ENCODE measurements around the gene BICDL2.
"Not testable (repeated sequence)": the region's sequence is repeated elsewhere in the genome, so short reads cannot be mapped to it uniquely, and the experiment has no call there.

The BICDL2 gene, protein sequence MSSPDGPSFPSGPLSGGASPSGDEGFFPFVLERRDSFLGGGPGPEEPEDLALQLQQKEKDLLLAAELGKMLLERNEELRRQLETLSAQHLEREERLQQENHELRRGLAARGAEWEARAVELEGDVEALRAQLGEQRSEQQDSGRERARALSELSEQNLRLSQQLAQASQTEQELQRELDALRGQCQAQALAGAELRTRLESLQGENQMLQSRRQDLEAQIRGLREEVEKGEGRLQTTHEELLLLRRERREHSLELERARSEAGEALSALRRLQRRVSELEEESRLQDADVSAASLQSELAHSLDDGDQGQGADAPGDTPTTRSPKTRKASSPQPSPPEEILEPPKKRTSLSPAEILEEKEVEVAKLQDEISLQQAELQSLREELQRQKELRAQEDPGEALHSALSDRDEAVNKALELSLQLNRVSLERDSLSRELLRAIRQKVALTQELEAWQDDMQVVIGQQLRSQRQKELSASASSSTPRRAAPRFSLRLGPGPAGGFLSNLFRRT

DNA sequence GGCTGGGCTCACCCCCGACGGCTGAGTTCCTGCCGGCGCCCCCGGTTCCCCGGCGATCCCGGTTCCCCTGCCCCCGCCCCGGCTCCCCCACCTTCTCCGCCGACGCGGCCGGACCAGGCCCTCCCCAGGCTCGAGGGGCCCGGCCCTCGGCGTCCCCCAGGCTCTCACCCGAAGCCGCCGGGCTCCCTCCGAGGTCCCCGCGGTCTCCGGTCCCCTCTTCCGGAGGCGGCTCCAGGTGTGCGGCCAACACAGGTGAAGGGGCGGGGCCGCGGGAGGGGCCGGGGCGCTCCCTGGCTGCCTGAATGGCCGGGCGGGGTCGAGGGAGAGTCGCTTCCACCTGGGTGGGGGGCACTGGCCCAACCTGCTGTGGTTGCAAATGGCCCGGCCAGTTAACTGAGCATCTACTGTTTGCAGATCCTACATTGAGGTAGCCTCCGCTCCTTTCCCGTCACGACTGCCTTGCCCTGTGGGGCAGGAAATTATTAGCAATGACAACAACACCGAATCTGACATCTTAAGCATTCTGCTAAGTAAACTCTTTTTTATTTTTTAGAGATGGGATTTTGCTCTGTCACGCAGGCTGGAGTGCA is at the start of gene BICDL2:
TSS of gene BICDL2 (minus strand) at position 219 of the 590 bp plus-strand sequence. CDS start 1,448 bp downstream, outside the sequence.
- in situ Hi-C loops (cut with HindIII; ENCODE audit: low sequenced_read_pairs), result no loop called here

DNA sequence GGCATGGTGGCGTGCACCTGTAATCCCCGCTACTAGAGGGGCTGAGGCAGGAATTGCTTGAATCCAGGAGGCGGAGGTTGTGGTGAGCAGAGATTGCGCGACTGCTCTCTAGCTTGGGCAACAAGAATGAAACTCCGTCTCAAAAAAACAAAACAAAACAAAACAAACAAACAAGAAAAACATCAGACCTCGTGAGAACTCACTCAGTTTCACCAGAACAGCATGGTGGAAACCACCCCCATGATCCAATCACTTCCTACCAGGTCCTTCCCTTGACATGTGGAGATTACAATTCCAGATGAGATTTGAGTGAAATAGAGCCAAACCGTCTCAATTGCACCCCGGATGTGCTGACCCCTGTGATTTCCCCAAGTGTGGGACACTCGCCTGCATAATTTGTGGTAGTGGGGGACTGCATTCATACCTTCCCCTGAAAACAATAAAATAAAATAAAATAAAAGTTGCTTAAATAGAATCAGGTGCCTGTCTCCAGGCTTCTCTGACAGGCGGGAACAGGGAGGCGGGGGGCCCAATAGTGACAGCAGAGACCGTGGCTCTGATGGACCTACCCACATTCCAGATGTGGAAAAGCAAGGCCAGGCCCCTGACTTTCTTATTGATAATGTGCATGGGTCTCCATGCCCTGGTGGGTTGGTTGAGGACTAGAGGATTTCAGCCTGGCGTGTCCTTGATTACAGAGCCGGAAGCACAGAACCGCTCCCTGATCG is 49.3 kb upstream of the BICDL2 start:
- in situ Hi-C loops (cut with HindIII; ENCODE audit: low sequenced_read_pairs), result no loop called here

DNA sequence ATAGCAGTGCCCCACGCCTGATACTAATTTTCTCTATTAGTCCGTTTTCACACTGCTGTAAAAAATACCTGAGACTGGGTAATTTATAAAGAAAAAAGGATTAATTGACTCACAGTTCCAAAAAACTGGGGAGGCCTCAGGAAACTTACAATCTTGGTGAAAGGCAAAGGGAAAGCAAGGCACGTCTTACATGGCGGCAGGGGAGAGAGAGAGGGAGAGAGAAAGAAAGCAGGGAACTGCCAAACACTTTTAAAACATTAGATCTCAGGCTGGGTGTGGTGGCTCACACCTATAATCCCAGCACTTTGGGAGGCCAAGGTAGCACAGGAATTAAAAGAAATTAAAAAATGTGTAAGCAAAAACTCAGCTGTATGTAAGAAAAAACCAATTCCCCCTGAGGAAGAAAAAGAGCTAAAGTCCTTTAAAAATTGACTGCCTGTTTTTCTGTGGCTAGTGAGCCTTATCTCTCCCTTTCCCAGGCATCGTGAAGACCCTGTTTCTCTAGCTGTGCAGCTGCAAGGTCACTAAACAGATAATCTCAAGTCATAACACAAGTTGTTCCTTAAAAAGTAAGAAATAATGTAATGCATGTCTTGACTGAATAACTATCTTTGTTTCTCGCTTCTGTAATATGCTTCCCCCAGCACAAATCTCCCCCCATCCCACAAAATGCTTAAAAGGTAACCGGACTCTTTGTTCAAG is 48.4 kb upstream of the BICDL2 start:
- in situ Hi-C loops (cut with HindIII; ENCODE audit: low sequenced_read_pairs), result no loop called here

DNA sequence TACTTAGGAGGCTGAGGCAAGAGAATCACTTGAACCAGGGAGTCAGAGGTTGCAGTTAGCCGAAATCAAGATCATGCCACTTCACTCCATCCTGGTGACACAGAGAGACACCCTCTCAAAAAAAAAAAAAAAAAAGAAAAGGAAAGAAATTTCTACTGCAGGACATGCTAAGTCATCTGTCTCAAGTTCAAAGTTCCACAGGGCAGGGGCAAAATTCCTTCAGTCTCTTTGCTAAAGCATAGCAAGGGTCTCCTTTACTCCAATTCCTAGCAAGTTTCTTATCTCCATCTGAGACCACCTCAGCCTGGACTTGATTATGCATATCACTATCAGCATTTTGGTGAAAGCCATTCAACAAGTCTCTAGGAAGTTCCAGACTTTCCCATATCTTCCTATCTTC is 47.7 kb upstream of the BICDL2 start:
- in situ Hi-C loops (cut with HindIII; ENCODE audit: low sequenced_read_pairs), result no loop called here

DNA sequence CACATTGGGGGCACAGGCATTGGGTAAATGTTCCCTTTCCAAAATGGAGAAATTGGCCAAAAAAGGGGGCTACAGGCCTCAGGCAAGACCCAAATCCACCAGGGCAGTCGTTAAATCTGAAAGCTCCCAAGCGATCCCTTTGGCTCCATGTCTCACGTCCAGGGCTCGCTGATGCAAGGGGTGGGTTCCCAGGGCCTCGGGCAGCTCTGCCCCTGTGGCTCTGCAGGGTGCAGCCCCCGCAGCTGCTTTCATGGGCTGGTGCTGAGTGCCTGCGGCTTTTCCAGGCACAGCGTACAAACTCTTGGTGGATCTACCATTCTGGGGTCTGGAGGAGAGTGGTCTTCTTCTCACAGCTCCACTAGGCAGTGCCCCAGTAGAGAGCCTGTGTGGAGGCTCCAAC is 46.7 kb upstream of the BICDL2 start:
- in situ Hi-C loops (cut with HindIII; ENCODE audit: low sequenced_read_pairs), result not testable (repeated sequence)

DNA sequence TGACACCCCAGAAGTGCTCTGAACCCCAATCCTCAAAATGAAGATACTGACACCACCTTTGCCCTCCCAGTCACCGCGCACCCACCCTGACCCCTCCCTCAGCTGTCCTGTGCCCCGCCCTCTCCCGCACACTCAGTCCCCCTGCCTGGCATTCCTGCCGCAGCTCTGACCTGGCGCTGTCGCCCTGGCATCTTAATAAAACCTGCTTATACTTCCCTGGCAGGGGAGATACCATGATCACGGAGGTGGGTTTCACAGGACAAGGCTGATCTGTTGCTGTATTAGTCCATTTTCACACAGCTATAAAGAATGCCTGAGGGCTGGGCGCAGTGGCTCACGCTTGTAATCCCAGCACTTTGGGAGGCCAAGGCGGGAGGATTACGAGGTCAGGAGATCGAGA is 45.2 kb upstream of the BICDL2 start:
- in situ Hi-C loops (cut with HindIII; ENCODE audit: low sequenced_read_pairs), result not testable (repeated sequence)

DNA sequence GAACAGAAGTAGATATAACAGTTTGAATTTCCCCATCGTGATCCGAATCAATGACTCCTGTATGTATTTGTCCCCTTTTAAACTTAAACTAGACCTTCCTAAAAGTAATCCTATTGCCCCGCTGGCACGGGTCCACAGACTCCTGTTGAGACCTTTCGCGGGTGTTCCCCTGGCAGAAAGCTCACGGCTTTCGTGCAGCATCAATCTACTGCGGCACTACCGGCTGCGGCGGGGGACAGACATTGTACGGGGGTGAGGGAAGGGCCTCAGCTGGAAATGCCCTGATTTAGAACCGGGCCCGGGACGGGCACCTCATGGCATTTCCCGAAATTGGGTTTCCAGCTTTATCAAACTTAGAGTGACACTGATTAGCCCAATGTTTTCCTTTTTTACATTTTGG is 43.3 kb upstream of the BICDL2 start:
- in situ Hi-C loops (cut with HindIII; ENCODE audit: low sequenced_read_pairs), result no loop called here

DNA sequence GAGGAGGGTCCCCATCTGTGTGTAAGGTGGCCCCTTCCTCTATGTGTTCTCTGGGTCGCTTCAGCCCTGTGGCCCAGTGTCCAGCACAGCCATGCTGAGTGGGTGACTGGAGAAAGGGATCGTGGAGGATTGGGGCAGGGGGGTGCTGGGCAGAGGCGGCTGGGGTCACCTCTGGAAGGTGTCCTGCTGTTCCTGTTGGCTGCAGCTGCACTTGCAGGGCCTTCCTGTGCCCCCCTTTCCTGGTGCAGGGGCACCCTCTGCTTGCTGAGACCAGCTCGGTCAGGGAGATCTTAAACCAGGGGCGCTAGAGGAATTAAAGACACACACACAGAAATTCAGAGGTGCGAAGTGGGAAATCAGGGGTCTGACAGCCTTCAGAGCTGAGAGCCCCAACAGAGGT is 39.8 kb upstream of the BICDL2 start:
- in situ Hi-C loops (cut with HindIII; ENCODE audit: low sequenced_read_pairs), result no loop called here

DNA sequence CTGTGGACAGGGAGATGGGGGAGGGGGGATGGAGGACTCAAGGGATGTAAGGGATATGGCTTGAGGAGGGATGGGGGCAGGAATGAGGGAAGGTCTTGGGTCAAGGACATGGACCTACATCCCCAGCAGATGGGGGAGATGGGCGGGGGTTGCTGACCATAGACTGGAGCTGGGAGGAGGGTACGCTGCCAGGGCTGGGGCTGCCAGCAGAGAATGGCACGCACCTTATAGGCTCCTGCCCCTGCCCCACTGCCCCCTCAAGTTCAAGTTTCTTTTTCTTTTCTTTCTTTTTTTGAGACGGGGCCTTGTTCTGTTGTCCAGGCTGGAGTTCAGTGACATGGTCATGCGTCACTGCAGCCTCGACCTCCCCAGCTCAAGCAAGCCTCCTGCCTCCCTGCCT is 39.2 kb upstream of the BICDL2 start:
- in situ Hi-C loops (cut with HindIII; ENCODE audit: low sequenced_read_pairs), result not testable (repeated sequence)

DNA sequence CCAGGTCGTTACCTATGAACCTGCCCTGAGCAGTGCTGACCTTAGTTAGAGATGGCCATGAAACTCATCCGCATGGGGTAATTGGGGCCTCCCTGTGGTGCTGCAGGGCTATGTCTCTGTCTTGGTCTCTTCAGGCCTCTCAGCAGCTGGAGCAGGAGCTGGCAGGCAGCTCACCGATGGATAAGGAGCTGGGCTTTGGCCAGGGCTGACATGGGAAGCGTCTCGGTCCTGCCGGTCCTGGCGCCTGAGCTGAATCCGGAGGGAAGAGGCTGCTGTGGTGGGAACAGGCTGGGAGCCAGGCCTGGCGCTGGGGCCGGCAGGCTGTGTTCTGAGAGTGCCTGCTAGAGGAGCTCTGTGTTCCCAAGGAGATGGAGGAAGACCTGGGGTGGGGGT is 38.8 kb upstream of the BICDL2 start:
- in situ Hi-C loops (cut with HindIII; ENCODE audit: low sequenced_read_pairs), result no loop called here

DNA sequence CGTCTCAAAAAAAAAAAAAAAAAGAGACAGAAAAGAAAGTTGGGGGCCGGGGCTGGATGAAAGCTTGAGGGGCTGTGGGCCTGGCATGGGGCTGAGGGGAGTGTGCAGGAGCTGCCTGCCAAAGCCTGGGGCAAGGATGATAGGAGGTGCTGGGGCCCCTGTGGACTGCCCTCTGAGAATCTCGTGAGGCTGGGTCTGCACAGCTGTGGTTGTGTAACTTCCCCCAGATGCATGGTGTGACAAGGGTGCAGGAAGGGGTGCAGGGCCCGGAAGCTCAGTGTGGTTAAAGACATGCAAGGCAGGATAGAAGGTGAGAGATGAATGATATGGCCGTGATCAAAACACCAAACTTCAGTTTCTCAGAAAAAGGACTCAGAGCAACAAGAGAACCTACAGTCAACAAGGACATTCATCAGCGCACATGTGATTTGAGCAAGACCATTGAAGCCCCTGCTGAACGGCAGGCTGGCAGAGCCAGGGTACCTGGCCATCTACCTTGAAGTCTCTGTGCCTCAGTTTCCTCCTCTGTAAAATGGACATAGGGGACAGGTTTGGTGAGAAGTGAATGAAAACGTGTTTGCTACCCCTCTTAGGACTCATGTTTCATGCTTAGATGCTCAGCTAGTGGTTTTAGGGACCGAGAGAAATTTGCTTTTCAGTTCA is 38.2 kb upstream of the BICDL2 start:
- in situ Hi-C loops (cut with HindIII; ENCODE audit: low sequenced_read_pairs), result no loop called here

DNA sequence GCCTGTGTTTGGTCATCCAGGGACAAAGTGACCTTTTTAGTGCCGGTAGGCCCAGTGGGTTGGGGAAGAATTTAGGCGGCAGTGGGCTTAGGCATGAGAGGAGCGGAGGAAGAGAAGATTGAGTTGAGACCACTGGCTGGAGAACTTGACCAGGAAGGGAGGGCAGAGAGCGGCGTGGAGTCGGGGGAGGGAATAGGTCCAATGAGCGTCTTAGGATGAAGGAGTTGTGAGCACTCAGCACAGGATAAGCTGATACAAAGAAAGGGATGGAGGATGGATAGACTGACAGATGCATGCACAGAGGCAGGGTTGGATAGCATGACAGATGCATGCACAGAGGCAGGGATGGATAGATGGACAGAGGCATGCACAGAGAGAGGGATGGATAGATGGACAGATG is 36.7 kb upstream of the BICDL2 start:
- in situ Hi-C loops (cut with HindIII; ENCODE audit: low sequenced_read_pairs), result no loop called here

DNA sequence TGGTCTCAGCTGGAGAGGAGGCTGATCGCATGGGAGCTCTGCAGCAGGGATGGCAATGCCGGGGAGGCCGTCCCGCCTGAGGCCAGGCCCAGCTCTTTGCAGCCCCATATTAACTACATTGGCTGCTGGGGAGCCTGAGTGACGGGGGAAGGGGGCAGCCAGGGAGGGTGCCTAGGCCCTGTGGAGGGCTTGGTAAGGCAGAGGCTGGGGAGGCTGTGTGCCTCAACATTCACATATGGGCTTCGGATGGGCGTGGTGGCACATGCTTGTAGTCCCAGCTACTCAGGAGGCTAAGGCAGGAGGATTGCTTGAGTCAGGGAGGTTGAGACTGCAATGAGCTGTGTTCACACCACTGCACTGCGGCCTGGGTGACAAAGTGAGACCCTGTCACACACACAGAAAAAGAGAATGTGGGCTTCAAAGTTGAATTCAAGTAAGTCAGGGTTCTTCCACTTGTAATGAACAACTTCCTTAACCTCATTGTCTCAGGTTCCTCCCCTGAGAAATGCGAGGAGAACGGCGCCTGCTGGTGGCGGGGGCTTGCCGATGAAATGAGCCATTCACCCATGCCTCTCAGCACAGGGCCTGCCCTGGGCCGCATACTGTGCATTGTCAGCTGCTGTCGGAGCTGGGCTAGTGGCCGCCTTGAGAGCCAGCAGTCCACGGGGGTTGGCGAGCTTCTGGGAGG is 36.0 kb upstream of the BICDL2 start:
- in situ Hi-C loops (cut with HindIII; ENCODE audit: low sequenced_read_pairs), result not testable (repeated sequence)

DNA sequence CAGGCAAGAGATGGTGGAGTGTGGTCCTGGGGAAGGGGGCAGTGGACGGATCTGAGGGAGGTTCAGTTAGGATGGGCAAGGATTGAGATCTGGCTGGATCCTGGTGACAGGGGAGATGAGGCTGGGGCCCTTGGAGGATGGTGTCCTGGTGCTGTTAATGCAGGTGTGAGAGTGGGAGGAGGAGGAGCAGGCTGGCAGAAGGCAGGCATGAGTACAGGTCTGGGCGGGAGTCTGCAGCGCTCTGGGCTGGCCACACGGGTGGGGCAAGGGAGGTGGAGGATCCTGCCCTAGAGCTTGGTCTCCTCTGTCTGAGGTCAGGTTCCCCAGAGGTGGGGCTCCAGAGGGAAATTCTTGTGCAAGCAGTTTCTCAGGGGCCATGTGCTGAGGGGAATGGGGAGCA is 35.4 kb upstream of the BICDL2 start:
- in situ Hi-C loops (cut with HindIII; ENCODE audit: low sequenced_read_pairs), result not testable (repeated sequence)

DNA sequence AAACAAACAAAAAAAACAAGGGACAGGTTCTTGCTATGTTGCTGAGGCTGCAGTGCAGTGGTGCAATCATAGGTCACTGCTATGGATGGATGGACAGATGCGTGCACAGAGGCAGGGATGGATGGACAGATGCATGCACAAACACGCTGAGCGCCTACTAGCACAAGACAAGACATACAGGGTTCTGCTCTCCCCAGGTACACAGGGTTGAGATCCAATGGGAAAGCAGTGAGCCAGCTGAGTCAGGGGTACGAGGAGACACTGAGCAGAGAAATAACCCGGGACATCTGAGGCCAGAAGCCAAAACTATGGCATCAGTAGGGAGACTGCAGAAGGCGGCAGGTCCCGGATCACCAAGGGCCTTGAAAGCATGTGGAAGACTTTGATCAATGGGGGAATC is 34.9 kb upstream of the BICDL2 start:
- in situ Hi-C loops (cut with HindIII; ENCODE audit: low sequenced_read_pairs), result no loop called here

DNA sequence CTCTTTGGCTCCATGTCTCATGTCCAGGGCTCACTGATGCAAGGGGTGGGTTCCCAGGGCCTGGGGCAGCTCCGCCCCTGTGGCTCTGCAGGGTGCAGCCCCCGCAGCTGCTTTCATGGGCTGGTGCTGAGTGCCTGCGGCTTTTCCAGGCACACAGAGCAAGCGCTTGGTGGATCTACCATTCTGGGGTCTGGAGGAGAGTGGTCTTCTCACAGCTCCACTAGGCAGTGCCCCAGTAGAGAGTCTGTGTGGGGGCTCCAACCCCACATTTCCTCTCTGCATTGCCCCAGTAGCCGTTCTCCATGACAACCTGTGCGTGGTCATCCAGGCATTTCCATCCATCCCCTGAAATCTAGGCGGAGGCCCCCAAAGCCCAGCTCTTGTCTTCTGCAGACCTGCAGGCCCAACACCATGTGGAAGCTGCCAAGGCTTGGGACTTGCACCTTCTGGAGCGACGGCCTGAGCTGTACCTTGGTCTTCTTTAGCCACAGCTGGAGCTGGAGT is 33.9 kb upstream of the BICDL2 start:
- in situ Hi-C loops (cut with HindIII; ENCODE audit: low sequenced_read_pairs), result no loop called here

DNA sequence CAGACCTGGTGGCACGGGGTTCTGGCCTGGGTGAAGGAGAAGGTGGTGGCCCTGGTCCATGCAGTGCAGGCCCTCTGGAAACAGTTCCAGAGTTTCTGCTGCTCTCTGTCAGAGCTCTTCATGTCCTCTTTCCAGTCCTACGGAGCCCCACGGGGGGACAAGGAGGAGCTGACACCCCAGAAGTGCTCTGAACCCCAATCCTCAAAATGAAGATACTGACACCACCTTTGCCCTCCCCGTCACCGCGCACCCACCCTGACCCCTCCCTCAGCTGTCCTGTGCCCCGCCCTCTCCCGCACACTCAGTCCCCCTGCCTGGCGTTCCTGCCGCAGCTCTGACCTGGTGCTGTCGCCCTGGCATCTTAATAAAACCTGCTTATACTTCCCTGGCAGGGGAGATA is 32.4 kb upstream of the BICDL2 start:
- in situ Hi-C loops (cut with HindIII; ENCODE audit: low sequenced_read_pairs), result not testable (repeated sequence)

DNA sequence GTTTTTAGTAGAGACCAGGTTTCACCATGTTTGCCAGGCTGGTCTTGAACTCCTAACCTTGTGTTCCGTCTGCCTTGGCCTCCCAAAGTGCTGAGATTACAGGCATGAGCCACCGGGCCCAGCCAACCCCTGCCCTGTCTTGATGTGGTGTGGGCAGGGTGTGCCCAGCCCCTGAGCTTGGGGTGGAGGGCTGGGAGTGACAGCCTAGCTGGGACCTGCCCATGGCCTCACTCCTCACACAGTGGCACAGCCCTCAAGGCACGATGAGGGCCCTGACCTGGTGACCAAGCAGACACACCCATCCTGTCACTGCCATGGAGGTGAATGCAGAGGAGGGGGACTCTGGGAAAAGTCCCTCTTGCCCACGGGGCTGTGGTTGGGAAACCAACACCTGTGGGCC is 31.7 kb upstream of the BICDL2 start:
- in situ Hi-C loops (cut with HindIII; ENCODE audit: low sequenced_read_pairs), result no loop called here

DNA sequence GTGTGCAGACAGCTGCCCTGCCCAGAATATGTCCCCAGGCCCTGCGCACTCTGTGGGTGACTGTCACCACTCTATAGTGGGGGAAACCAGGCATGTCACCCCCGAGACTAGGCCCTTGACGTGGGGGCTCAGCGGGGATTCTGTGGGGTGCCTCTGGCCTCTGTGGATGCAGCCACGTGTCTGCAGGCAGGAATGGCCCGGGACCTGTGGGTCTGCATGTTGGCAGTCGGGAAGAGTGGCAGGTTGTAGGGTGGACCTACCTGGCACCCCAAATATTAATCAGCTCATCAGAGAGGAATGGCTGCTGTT is 29.6 kb upstream of the BICDL2 start:
- in situ Hi-C loops (cut with HindIII; ENCODE audit: low sequenced_read_pairs), result no loop called here
